ENCODE measurements around the gene FSIP1.
"Not testable (repeated sequence)": the region's sequence is repeated elsewhere in the genome, so short reads cannot be mapped to it uniquely, and the experiment has no call there.

The FSIP1 gene

GRCh38 chr15:39817892-39818291 is 35.3 kb upstream of the FSIP1 start:
- no peak overlapping the region for H3K4me3 ChIP-seq (ENCODE audit: low read depth, low read length)
- no peak for TF ChIP-seq CTCF (IDR thresholded peaks at IDR 0.05; ENCODE audit: borderline replicate concordance, insufficient read depth, low read depth, low read length)

GRCh38 chr15:39814489-39814888 is 31.8 kb upstream of the FSIP1 start:
- no peak overlapping the region for H3K4me3 ChIP-seq (ENCODE audit: low read depth, low read length)

GRCh38 chr15:39812651-39813050 is 30.0 kb upstream of the FSIP1 start:
- not testable (repeated sequence) for H3K4me3 ChIP-seq (ENCODE audit: low read depth, low read length)

More at GRCh38 chr15:39814489-39814888, 31.8 kb upstream of the FSIP1 start:
- no peak for TF ChIP-seq CTCF (IDR thresholded peaks at IDR 0.05; ENCODE audit: borderline replicate concordance, insufficient read depth, low read depth, low read length)

GRCh38 chr15:39808909-39809308 is 26.3 kb upstream of the FSIP1 start:
- no peak overlapping the region for H3K4me3 ChIP-seq (ENCODE audit: low read depth, low read length)
- TF ChIP-seq CTCF (IDR thresholded peaks at IDR 0.05; ENCODE audit: borderline replicate concordance, insufficient read depth, low read depth, low read length): no peak

GRCh38 chr15:39807791-39808190 is 25.1 kb upstream of the FSIP1 start:
- no peak for TF ChIP-seq CTCF (IDR thresholded peaks at IDR 0.05; ENCODE audit: borderline replicate concordance, insufficient read depth, low read depth, low read length)
- H3K4me3 ChIP-seq (ENCODE audit: low read depth, low read length): no peak overlapping the region

GRCh38 chr15:39804026-39804425 is 21.4 kb upstream of the FSIP1 start:
- TF ChIP-seq CTCF (IDR thresholded peaks at IDR 0.05; ENCODE audit: borderline replicate concordance, insufficient read depth, low read depth, low read length): no peak
- no peak overlapping the region for H3K4me3 ChIP-seq (ENCODE audit: low read depth, low read length)

GRCh38 chr15:39803016-39803415 is 20.4 kb upstream of the FSIP1 start:
- no peak for TF ChIP-seq CTCF (IDR thresholded peaks at IDR 0.05; ENCODE audit: borderline replicate concordance, insufficient read depth, low read depth, low read length)
- no peak overlapping the region for H3K4me3 ChIP-seq (ENCODE audit: low read depth, low read length)

Measured in GM12875 (cell line).